Hematopoietic multipotent progenitor cell treated with erythropoietin and hydrocortisone succinate and interleukin-3 and kit ligand, for 4 days (in vitro differentiated cells): ENCODE results near the gene SART1.
A peak's percentile ranks its signal among the peaks of the same experiment; 100 is the strongest.

ENCODE experiments used
- DNase-seq: peaks from one replicate; pipeline ENCODE4 v3.0.0-alpha.2; 2015

Gene SART1

GRCh38 chr11:65961267-65962140 is at the start of gene SART1:
Gene SART1, plus strand, starts transcription at chr11:65961734. Its CDS starts 47 bp downstream, at chr11:65961781.
- DNase-seq = peak; percentile 100

- no peak for DNase-seq
Measured at GRCh38 chr11:65912845-65913244, 48.7 kb upstream of the SART1 start.

- no peak for DNase-seq
Measured at GRCh38 chr11:65915101-65915820, 46.3 kb upstream of the SART1 start.

GRCh38 chr11:65915821-65916251 is 45.7 kb upstream of the SART1 start:
- DNase-seq = peak; percentile 73

GRCh38 chr11:65916391-65916790 is 45.1 kb upstream of the SART1 start:
- no peak for DNase-seq

GRCh38 chr11:65917077-65917433 is 44.5 kb upstream of the SART1 start:
- no peak for DNase-seq

- no peak for DNase-seq
Measured at GRCh38 chr11:65917434-65918210, 43.9 kb upstream of the SART1 start.

- peak; percentile 68 for DNase-seq
Measured at GRCh38 chr11:65918211-65919140, 43.1 kb upstream of the SART1 start, which contains the start of gene C11orf68. Gene C11orf68, minus strand, starts transcription at chr11:65919062. Its CDS starts 31 bp downstream, at chr11:65919031.

DNA sequence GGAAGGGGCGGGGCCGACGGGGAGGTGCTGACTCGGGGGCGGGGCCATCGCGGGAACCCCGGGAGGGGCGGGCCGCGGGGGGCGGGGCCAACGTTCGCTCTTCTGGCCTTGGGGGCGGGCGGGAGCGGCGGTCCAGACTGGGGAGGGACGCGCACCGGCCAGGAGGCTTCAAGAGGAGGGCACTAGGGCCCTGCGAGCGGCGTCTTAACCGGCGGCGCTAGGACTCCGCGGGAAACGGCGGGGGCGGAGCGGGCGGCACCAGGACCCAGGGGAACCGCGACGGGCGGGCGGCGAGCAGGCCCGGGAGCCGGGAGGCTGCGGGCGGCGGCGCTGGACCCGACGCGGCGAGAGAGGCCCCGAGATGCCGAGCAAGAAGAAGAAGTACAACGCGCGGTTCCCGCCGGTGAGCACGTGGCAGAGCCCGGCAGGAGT is 42.4 kb upstream of the SART1 start, which contains the start of gene DRAP1:
Gene DRAP1 (plus strand): TSS at position 286 of the 432 bp plus-strand sequence. CDS start 76 bp downstream, at position 362.
- peak; percentile 100 for DNase-seq

DNA sequence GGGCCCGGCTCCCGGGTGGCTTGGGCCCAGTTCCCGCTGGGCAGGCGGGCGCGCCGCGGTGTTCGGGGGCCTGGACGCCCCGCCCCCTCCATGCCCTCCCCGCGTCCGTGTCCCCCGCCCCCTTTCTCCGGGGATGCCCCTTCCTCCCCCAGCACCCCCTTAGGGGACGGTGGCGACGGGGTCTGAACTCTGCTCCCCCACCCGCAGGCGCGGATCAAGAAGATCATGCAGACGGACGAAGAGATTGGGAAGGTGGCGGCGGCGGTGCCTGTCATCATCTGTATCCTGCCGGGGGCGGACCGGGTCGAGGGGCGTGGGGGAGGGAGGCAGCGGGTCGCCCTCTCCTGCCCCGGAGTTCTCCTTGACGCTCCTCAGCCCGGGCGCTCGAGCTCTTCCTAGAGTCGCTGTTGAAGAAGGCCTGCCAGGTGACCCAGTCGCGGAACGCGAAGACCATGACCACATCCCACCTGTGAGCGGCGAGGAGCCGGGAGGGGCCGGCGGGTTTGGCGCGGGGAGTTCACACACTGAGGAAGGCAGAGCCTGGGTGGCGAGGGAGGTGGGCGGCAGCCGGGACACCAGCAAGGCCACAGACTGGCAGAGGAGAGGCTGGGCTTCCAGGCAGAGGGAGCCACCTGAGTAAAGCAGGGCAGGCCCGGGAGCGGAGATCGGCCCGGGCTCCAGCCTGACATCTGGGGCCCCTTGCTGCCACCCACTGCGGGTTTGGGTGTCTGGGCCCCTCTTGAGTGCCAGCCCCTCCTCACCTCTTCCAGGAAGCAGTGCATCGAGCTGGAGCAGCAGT is 41.8 kb upstream of the SART1 start:
- DNase-seq = peak; percentile 71

- DNase-seq = no peak
Measured at GRCh38 chr11:65920372-65920802, 41.1 kb upstream of the SART1 start.

GRCh38 chr11:65921033-65921555 is 40.4 kb upstream of the SART1 start:
- no peak for DNase-seq

DNA sequence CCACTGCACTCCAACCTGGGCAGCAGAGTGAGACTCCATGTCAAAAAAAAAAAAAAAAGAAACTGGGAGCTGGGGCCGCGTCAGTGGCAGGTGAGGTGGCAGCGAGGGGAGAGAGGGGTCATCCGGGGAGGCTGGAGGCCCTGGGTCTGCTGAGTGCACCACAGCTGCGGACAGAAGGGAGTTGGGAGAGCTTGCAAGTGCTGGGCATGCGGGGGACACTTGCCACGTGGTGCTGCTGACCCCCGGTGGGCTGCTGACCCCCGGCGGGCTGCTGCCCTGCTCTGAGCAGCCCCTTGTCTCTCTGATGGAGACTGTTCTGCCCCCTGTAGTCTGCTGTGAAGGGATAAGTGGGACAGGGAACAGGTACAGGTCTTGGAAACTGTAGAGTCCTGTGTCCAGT is 39.7 kb upstream of the SART1 start:
- DNase-seq = no peak

DNA sequence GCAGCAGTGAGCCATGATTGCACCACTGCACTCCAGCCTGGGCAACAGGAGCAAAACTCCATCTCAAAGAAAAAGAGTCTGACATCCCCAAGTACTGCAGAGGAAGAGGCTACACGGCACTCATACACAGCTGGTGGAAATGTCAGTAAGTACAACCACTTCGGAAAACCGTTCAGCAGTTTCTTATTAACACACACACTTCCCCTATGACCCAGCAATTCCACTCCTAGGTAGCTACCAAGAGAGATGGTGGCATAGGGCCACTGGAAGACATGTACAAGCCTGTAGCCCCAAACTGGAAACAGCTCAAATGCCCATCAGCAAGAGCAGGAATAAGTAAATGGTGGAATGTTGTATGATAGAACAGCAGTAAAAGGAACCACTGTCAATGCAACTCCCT is 39.0 kb upstream of the SART1 start:
- no peak for DNase-seq

- no peak for DNase-seq
Measured at GRCh38 chr11:65925397-65925796, 36.1 kb upstream of the SART1 start.

- DNase-seq = peak; percentile 98
Measured at GRCh38 chr11:65927904-65928397, 33.6 kb upstream of the SART1 start.

DNA sequence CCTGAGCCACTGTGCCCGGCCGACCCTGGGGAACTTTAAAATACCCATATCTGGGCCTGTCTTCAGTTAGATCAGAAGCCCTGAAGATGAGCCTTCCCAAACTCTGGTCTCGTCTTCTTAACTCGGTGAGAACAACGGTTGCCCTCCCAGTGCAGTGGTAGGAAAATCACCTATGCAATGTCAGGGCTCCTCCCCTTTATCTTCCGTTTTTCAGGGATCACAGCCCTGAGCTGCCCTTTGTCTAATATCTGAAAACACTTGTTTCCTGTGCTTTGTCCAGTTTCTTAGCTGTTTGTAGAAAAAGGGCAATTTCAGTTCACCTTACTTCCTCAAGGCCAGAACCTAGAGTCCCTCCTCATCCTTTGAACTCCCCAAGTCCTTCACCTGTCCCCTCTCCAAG is 32.9 kb upstream of the SART1 start:
- peak; percentile 78 for DNase-seq

GRCh38 chr11:65931773-65932557 is 29.6 kb upstream of the SART1 start:
- DNase-seq = peak; percentile 38

- DNase-seq = peak; percentile 64
Measured at GRCh38 chr11:65932558-65932919, 29.0 kb upstream of the SART1 start.

GRCh38 chr11:65934014-65934413 is 27.5 kb upstream of the SART1 start:
- peak; percentile 97 for DNase-seq
